Thyroid gland (tissue), 4 donors: ENCODE measurements around the gene BMP8A.

ENCODE experiments used
- CTCF ChIP-seq, 6 experiments: fragments of 200-600 bp in 3 of 6; fragments of 450-650 bp in 3 of 6; sonication (generic) in 3 of 6; IDR thresholded peaks; one replicate each; pipeline ENCODE4 v1.5.1; 2016 to 2019; ENCODE audit warnings: antibody characterized with exemption in 6 of 6, mild to moderate bottlenecking in 2 of 6, inconsistent platforms in 1 of 6, moderate library complexity in 1 of 6
- POLR2A ChIP-seq, 2 donors: fragments of 450-650 bp; IDR thresholded peaks; one replicate each; pipeline ENCODE4 v1.6.1; 2017; ENCODE audit warnings: antibody characterized with exemption in 2 of 2, mild to moderate bottlenecking in 2 of 2, moderate library complexity in 1 of 2

- TF ChIP-seq CTCF (IDR thresholded peaks at IDR 0.05) (no peak), POLR2A (IDR thresholded peaks at IDR 0.05) (no peak)
Measured at GRCh38 chr1:39572379-39573096, 81.1 kb downstream of the BMP8A start.
